Subcutaneous abdominal adipose tissue (tissue), 5 donors: ENCODE measurements around the gene STAMBP.
"Not testable (repeated sequence)": the region's sequence is repeated elsewhere in the genome, so short reads cannot be mapped to it uniquely, and the experiment has no call there.

Experiments
- H3K27ac ChIP-seq: one replicate; pipeline ENCODE4 v1.7.0; 2013; ENCODE audit warnings: low read depth, mild to moderate bottlenecking, inconsistent platforms, low read length, moderate library complexity
- H3K27me3 ChIP-seq, 5 donors: one replicate each; pipeline ENCODE4 v1.7.0; 2013; ENCODE audit warnings: low read length in 5 of 5, inconsistent platforms in 1 of 5; ENCODE audit not compliant: control insufficient read depth in 5 of 5, insufficient read depth in 4 of 5
- H3K36me3 ChIP-seq, 5 donors: one replicate each; pipeline ENCODE4 v1.7.0; 2013; ENCODE audit warnings: low read length in 5 of 5; ENCODE audit not compliant: control insufficient read depth in 5 of 5, insufficient read depth in 5 of 5
- H3K4me1 ChIP-seq, 5 donors: one replicate each; pipeline ENCODE4 v1.7.0; 2013; ENCODE audit warnings: low read length in 5 of 5, mild to moderate bottlenecking in 3 of 5, moderate library complexity in 1 of 5; ENCODE audit not compliant: control insufficient read depth in 5 of 5, insufficient read depth in 5 of 5
- H3K4me3 ChIP-seq, 5 donors: one replicate each; pipeline ENCODE4 v1.7.0; 2013; ENCODE audit warnings: low read length in 5 of 5, low read depth in 1 of 5
- H3K9ac ChIP-seq, 5 donors: one replicate each; pipeline ENCODE4 v1.7.0; 2013; ENCODE audit warnings: low read length in 5 of 5, mild to moderate bottlenecking in 4 of 5, moderate library complexity in 3 of 5
- H3K9me3 ChIP-seq, 5 donors: one replicate each; pipeline ENCODE4 v1.7.0; 2013; ENCODE audit warnings: low read length in 5 of 5; ENCODE audit not compliant: control insufficient read depth in 5 of 5
- donor health status: healthy.
- donor health status: healthy.
- donor health status: healthy.
- donor health status: healthy.
- donor health status: healthy.

STAMBP gene

DNA sequence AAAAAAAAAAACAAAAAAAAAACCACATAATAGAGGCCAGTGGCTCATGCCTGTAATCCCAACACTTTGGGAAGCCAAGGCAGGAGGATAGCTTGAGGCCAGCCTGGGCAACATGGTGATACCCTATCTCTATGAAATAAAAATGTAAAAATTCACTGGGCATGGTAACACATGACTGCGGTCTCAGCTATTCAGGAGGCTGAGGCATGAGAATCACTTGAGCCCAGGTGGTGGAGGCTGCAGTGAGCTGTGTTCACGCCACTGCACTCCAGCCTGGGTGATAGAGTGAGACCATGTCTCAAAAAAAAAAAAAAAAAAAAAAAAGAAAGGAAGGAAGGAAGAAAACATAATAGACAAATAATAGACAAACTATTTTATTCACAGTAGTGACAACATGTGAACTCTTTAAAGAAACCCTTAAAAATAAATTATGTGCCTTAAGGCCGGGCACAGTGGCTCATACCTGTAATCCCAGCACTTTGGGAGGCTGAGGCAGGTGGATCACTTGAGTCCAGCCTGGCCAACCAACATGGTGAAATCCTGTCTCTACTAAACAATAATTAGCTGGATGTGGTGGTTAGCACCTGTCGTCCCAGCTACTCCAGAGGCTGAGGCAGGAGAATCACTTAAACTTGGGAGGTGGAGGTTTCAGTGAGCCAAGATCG is 75.3 kb downstream of the STAMBP start:
- not testable (repeated sequence) for H3K4me3 ChIP-seq, H3K27me3 ChIP-seq, H3K9ac ChIP-seq, H3K9me3 ChIP-seq, H3K36me3 ChIP-seq, H3K4me1 ChIP-seq, H3K27ac ChIP-seq

DNA sequence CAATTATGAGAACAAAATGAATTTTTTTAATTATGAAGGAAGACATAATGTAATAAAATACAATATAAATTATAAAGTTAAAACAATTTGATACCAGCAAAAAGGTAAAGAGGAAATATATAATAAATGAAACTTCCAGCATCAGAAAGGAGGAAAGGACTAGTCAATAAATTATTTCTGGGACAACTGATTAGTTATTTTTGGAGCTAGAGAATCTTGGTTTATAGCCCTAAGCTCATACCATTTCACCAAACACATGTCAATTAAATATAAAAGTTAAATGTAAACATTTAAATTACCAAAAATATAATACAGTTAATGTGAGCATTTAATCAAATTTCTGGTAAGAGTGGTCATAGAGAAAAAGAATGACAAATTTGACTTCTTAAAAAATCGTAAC is 76.2 kb downstream of the STAMBP start:
- peaks cover 0 to 2% (median 0%) of the 10 kb centered on the region in 5 donors for H3K4me1 ChIP-seq
- H3K27ac ChIP-seq, result no peak overlapping the region
- H3K36me3 ChIP-seq, result no peaks in the 10 kb centered on the region
- H3K9me3 ChIP-seq, result no peaks in the 10 kb centered on the region
- no peak overlapping the region for H3K4me3 ChIP-seq
- H3K27me3 ChIP-seq, result peaks cover 0 to 6% (median 4%) of the 10 kb centered on the region in 5 donors
- H3K9ac ChIP-seq, result no peak overlapping the region

DNA sequence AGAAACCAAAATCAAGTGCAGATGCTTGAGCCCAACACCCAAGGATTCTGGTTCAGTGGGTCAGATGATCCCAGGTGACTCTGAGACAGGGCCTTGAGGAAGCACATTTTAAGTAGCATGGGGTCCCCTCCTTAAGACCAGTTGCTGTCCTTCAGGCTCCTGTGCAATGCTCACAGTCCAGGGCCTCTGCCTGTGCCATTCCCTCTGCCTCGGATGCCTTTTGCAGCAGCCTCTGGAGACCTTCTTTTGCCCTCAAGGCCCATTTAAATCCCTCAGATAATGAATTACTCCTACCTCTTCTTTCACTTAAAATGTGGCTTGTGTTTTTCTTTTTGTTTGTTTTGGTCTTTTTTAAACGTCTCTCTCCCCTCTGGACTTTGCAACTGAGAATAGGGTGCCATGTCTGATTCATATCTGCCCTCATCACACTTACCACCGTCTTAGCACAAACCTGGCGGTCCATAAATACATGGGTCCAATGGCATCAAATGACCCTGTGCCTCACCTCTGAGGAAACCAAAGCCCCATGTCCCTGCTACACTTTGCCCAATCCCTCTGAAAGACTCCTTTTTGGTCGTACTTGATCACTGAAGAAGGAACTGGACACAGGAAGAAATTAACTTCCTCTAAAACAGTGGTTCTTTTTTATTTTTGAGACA is 78.2 kb downstream of the STAMBP start:
- peaks cover 0 to 2% (median 0%) of the 10 kb centered on the region in 5 donors for H3K4me1 ChIP-seq
- H3K27ac ChIP-seq, result no peak overlapping the region
- H3K27me3 ChIP-seq, result peaks cover 0 to 6% (median 4%) of the 10 kb centered on the region in 5 donors
- H3K9me3 ChIP-seq, result no peaks in the 10 kb centered on the region
- H3K36me3 ChIP-seq, result no peaks in the 10 kb centered on the region
- no peak overlapping the region for H3K9ac ChIP-seq
- H3K4me3 ChIP-seq, result no peak overlapping the region

DNA sequence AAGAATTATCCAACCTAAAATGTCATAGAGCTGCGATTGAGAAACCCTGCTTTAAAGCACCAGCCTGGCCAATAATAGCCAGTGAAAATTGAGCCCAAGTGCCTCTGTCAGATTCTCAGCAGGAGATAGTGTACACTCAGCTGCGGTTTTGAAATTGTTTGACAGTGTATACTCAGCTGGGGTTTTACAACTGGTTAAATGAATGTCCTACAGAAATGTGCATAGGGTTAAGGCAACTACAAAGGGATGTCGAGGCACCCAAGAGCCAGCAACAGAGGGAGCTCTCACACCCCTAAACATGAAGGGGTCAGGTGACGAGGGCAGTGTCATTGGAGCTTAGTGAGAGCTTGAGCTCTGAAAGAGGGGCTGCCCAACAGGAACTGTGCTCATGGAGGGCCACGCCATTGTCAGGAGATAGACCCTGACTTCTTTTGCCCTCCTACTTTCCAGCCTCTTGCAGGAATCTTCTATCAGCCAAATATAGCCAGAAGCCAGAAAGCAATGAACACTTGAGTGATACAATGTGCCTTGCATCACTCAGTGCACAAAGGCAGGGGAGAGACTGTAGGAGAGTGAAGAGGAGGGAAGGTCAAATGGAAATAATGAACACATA is 79.2 kb downstream of the STAMBP start:
- no peaks in the 10 kb centered on the region for H3K36me3 ChIP-seq
- H3K9ac ChIP-seq, result no peak overlapping the region
- no peaks in the 10 kb centered on the region for H3K9me3 ChIP-seq
- no peaks in the 10 kb centered on the region for H3K27me3 ChIP-seq
- peaks cover 0 to 2% (median 0%) of the 10 kb centered on the region in 5 donors for H3K4me1 ChIP-seq
- H3K4me3 ChIP-seq, result no peak overlapping the region
- H3K27ac ChIP-seq, result no peak overlapping the region

DNA sequence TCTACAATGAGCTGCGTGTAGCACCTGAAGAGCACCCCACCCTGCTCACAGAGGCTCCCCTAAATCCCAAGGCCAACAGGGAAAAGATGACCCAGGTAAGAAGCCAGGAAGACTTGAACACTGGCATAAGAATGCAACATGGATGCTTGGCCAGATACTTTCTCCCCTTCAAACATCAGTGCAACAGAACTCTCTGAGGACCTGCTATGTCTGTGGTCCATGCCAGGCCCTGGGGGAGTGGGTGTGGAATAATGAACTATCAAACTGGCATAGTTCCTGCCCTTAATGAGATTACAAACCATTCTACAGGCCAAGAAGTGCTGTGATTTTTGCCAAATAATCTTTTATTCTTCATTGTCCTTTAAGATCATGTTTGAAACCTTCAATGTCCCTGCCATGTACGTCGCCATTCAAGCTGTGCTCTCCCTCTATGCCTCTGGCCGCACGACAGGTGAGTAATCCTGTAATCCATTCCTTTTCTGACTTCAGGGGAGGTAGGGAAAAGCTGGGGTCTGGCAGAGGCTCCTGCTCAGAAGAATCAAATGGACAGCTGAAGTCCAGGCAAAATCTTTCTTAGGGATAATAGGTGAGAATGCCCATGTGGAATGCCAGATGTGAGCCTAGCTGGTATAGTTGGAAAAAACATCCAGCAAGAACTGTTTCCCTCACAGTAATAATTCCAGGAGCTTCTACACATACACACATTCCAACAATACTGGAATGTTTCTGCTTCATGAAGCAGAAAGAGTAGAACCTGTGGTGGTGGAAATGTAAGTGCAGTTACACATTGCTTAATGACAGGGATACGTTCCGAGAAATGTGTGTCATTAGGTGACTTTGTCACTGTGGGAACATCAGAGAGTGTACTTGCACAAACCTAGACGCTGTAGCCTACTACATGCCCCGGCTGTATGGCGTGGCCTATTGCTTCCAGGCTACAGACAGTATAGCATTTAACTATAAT is 80.2 kb downstream of the STAMBP start:
- H3K4me1 ChIP-seq, result peaks cover 0 to 2% (median 0%) of the 10 kb centered on the region in 5 donors
- no peak overlapping the region for H3K9ac ChIP-seq
- H3K27me3 ChIP-seq, result no peaks in the 10 kb centered on the region
- H3K36me3 ChIP-seq, result no peaks in the 10 kb centered on the region
- no peak overlapping the region for H3K27ac ChIP-seq
- no peak overlapping the region for H3K4me3 ChIP-seq
- no peaks in the 10 kb centered on the region for H3K9me3 ChIP-seq

DNA sequence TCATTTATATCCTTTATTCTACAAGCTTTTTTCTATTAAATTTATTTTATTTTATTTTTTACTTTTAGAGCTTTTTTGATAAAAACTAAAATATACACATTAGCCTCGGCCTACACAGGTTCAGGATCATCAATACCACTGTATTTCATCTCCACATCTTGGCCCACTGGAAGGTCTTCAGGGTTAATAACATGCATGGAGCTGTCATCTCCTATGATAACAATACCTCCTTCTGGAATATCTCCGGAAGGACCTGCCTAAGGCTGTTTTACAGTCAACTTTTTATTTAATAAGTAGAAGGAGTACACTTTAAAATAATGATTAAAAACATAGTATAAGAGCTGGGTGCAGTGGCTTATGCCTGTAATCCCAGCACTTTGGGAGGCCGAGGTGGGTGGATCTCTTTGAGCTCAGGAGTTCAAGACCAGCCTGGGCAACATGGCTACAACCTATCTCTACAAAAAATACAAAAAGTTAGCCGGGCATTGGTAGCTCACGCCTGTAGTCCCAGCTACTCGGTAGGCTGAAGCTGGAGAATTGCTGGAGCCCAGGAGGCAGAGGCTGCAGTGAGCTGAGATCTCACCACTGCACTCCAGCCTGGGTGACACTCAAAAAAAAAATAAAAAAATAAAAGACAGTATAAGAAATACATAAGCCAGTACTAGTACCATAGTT is 82.2 kb downstream of the STAMBP start:
- Histone ChIP-seq H3K4me3 (no peak overlapping the region), H3K27ac (no peak overlapping the region), H3K36me3 (no peaks in the 10 kb centered on the region), H3K9ac (no peak overlapping the region), H3K9me3 (no peaks in the 10 kb centered on the region), H3K27me3 (no peaks in the 10 kb centered on the region), H3K4me1 (peaks cover 0 to 2% (median 0%) of the 10 kb centered on the region in 5 donors)

DNA sequence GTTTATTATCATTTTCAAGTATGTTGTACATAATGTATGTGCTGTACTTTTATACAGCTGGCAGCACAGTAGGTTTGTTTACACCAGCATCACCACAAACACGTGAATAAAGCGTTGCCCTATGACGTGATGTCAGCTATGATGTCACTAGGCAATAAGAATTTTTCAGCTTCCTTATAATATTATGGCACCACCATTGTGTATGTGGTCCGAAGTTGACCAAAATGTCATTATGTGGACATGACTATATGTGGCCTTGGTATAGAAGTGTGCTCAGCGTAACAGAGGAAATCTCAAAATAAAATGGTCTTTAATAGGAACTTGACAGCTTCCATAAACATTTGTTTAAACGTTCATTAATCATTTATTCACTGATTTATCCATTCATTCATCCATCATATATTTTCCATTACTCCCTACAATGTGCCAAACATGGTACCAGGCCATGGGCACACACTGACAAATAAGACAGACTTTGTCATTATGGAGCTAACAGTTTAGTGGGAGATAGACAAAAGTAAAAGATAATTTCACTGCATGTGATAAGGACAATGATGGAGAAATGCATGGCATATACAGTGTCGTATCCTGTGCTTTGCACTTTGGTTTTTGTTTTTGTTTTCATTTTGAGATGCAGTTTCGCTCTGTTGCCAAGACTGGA is 82.9 kb downstream of the STAMBP start:
- Histone ChIP-seq H3K9ac (no peak overlapping the region), H3K4me3 (no peak overlapping the region), H3K27ac (no peak overlapping the region), H3K27me3 (no peaks in the 10 kb centered on the region), H3K9me3 (no peaks in the 10 kb centered on the region), H3K4me1 (peaks cover 0 to 2% (median 0%) of the 10 kb centered on the region in 5 donors), H3K36me3 (no peaks in the 10 kb centered on the region)

DNA sequence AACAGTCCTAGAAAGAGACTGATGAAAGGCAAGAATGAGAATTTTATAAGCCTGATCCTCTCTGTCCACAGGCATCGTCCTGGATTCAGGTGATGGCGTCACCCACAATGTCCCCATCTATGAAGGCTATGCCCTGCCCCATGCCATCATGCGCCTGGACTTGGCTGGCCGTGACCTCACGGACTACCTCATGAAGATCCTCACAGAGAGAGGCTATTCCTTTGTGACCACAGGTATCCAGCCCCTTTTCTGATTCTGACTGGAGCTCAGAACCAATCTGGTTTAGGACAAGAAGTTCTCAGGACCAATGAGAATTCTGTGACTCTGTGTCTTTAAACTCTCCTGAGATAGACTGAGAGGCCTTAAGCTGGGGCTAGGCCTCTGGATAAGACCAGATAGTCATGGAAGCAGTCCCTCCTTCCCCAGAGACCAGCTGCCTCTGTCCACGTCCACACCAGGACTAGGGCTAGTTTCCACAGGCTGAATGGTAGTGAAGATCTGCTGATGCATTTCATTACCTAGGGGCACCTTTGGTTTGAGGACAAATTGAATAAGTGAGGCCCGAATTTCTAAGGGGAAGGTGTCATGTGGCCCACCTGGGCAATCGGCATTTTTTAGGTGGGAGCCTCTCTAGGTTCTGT is 84.8 kb downstream of the STAMBP start:
- no peaks in the 10 kb centered on the region for H3K27me3 ChIP-seq
- H3K36me3 ChIP-seq, result no peaks in the 10 kb centered on the region
- no peaks in the 10 kb centered on the region for H3K4me1 ChIP-seq
- H3K9me3 ChIP-seq, result no peaks in the 10 kb centered on the region
- no peak overlapping the region for H3K9ac ChIP-seq
- H3K27ac ChIP-seq, result no peak overlapping the region
- H3K4me3 ChIP-seq, result no peak overlapping the region

DNA sequence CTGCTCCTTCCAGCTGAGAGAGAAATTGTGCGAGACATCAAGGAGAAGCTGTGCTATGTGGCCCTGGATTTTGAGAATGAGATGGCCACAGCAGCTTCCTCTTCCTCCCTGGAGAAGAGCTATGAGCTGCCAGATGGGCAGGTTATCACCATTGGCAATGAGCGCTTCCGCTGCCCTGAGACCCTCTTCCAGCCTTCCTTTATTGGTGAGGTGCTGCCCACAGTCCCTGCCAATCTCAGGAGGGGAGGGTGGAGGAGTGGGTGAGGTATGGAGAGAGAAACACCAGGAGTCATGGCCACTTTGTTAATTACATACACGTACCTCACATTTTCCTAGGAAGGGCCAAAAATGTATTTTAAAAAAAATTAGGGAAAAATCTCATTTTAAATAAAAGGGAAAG is 85.9 kb downstream of the STAMBP start:
- no peaks in the 10 kb centered on the region for H3K9me3 ChIP-seq
- H3K36me3 ChIP-seq, result no peaks in the 10 kb centered on the region
- no peak overlapping the region for H3K4me3 ChIP-seq
- peaks cover 0 to 8% (median 0%) of the 10 kb centered on the region in 5 donors for H3K27me3 ChIP-seq
- no peak overlapping the region for H3K9ac ChIP-seq
- no peaks in the 10 kb centered on the region for H3K4me1 ChIP-seq
- no peak overlapping the region for H3K27ac ChIP-seq
